ENCODE results near the gene APRT.
"Not testable (repeated sequence)": the region's sequence is repeated elsewhere in the genome, so short reads cannot be mapped to it uniquely, and the experiment has no call there.

The APRT gene

GRCh38 chr16:88806491-88807111 lies 5.1 kb downstream of the APRT start:
- no peak for DNase-seq

- DNase-seq, result no peak
Observed at GRCh38 chr16:88805887-88806393, 5.8 kb downstream of the APRT start.

DNA sequence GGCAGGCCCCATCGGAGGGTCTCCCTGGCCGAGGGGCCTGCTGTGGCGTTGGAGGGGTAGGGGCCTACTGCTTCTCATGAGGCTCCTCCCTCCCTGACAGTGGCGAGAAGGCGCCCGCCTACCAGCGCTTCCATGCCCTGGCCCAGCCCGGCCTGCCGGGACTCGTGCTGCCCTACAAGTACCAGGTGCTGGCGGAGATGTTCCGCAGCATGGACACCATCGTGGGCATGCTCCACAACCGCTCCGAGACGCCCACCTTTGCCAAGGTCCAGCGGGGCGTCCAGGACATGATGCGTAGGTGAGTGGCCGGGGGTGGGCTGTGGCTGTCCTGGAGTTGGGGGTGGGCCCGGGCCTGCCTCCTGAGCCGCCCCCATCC lies 6.4 kb downstream of the APRT start:
- DNase-seq, result no peak

- no peak for DNase-seq
Observed at GRCh38 chr16:88804552-88805339, 7.0 kb downstream of the APRT start.

DNA sequence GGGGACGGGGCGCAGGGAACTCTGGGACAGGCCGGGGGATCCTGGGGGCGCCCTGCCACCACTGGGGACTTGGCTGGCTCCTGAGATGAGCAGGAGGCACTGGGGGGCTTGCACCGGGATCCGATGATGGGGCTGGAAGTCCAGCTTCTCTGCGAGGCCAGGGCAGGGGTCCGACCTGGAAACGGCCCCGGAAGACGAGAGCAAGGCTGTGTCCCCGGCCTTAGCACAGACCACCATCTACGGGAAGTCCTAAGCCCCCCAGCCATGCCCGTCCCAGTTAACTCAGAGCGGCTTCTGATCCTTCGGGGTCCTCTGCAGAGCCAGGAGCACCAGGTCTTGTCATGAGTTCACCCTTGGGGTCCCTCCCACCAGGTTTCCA lies 7.6 kb downstream of the APRT start:
- no peak for DNase-seq

GRCh38 chr16:88803264-88803987 lies 8.3 kb downstream of the APRT start, which contains the start of gene CDT1:
Gene CDT1 (plus strand): TSS chr16:88803789. CDS start chr16:88803832, 43 bp downstream.
- peak; percentile 20 for DNase-seq

DNA sequence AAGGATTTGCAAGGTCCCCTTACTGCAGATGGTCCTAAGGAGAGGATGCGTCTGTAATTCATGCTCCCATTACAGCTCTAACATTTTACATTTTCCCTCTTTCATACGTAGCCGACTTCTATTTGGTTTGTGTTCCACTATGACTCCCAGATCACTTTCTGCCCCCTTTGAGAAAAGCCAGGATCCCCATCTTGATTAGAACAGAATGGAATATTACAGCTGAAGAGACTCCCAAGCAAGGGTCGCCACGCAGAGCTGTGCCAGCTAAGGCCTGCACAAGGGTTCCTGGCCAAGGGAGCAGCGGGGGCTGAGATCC lies 11.5 kb downstream of the APRT start:
- no peak for DNase-seq

DNA sequence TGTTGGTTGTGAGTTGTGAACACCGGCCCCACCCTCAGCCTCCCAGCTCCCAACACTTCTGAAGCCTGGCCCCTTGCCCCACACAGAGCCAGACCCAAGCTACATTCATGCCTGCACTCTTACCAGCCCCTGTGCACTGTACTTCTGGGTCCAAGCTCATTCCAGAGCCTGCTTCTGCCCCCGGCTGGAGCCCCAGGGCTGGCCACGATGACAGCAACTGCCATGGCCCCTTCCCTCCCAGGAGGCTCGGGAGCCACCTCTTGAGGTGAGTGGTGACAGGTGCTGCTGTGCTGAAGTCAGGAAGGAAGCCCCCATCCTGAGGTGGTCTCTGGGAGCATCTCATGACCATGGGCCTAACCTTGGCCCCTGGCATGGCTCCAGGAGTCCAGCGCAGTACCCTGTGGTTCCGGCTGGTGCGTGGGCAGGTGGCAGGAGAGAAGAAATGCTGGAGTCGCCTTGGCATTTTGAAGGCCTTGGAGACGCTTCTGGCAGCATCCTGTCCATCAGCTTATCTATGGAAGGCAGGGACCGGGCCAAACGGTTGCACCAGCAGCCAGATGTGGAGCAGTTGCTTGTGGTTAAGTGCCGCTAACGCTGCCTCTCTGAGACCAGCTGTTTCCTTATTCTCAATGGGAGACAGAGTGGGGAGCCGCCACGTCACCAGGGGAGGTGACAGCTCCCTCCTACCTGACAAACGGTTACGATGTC lies 12.0 kb downstream of the APRT start:
- DNase-seq, result no peak

DNA sequence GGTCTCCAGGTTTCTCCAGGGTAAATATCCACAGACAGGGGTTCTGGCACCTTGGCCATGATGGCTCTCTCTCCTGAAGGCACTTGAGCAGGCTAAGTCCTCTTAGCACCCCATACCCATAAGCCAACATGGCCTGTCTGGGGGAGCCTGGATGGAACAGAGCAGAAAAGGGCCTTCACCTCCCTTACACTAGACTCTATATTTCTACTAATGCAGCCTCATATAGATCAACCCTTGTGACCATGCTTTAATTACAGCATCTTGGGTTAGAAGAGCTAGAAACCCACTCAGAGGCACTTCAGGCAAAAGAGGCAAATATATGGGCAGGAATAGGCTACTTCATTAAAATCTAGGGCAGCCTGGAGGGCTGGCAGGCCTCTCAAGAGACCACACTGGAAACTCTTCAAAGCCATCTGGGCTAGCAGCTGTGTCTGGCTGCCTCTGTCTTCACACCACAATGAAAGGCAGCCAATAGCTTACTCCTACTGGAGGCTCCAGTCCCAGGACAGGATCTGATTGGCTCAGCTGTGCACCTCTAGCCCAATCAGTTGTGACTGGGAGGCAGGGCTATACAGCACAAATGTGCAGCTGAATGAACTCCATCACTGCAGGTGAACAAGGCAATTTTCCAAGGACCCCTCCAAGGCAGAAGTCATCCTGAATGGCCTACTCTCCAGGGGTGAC lies 12.8 kb downstream of the APRT start:
- no peak for DNase-seq

GRCh38 chr16:88798073-88798472 lies 13.7 kb downstream of the APRT start:
- DNase-seq, result no peak

DNA sequence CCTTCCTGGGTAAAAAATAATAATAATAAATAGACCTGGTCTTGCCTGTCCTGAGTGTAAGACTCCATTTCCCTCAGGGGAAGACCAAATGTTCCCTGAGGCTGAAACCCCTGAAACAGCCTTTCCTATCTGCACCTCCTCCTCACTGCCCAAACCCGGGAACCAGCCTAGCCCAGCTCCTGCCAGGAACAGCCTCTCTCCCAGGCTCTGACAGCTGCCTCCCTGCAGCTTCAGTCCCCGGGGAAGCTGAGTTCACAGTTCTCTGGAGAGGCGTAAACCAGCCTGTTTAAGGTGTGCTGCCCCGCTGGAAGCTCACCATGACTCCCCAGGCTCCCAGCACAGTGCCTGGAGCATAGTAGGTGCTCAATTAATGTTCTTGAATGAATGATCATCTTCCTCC lies 15.4 kb downstream of the APRT start:
- DNase-seq, result no peak

DNA sequence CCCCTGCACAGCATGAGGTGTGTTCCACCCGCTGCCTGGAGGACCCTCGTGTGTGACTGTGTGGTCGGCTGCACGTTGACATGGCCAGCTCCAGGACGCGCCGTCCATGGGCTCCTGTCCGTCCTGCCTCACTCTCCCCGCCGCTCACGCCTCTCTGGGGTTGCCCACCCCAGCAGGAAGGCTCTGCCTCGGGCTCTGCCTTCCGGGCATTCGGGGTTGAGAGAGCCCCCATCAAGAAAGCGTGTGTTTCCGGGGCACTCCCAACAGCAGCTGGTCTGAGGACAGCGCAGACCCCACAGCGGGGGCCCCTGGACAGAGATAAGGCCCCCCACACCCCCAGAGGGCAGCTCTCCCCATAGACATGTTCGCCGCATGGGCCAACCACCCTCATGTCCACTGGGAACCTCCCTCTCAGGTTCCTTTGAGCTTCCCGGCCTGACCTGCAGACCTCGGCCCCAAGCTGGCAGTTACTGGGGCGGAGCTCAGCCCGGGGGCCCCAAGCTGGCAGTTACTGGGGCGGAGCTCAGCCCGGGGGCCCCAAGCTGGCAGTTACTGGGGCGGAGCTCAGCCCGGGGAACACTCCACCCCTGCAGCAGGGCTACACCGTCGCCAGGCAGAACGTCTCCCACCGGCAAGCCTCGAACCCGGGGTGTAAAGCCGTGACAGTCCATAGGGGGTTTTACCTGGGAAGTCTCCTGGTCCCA lies 18.3 kb downstream of the APRT start:
- no peak for DNase-seq

GRCh38 chr16:88792668-88793250 lies 19.0 kb downstream of the APRT start:
- DNase-seq, result no peak

DNA sequence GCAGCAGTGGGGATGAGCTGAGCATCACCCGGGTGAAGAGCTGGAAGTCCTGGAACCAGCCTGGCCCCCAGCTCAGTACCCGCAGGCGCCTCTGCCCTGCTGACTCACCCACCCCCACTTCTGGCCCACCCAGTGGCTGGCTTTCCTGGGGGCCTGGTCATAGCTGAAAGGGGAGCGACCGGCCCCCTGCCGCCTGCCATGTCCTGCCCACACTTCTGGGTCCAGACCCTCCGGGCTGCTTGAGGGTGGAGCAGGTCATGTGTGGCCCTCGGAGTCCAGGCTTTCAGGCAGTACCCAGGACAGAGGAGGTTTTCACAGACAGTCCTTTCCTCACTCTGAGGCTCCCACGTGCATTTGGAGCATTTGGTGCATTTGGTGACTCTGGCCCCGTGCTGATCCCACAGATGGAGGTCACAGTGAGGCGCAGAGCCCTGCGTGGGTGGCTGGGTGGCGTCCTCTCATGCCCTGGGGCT lies 19.6 kb downstream of the APRT start:
- DNase-seq, result no peak

- DNase-seq, result no peak
Observed at GRCh38 chr16:88790312-88791211, 21.2 kb downstream of the APRT start.

GRCh38 chr16:88789594-88789993 lies 22.1 kb downstream of the APRT start:
- no peak for DNase-seq

- not testable (repeated sequence) for DNase-seq
Observed at GRCh38 chr16:88788749-88789148, 23.0 kb downstream of the APRT start.

DNA sequence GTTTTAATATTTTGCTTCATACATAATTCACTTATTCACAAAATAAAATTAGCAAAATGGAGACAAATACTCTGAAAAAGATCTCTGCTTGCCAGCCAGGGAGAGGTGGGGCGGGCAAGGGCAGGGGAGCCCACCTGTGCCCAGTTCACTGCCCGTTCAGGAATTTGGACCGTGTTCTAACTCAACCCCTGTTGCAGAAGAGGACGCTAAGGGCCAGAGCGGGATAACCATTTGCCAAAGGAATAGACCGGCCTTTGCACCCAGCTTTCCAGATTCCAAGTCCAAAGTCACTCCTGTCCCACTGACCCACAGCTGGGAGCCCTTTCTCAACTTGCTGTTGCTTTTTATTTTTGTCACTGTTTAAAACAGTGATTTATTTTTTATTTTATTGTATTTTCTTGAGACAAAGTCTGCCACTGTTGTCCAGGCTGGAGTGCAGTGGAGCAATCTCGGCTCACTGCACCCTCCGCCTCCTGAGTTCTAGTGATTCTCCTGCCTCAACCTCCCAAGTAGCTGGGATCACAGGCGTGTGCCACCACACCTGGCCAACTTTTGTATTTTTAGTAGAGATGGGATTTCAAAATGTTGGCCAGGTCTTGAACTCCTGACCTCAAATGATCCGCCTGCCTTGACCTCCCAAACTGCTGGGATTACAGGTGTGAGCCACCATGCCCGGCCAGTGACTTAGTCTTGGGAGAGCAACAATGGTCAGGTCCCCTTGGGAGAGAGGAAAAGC lies 24.0 kb downstream of the APRT start:
- DNase-seq, result no peak

DNA sequence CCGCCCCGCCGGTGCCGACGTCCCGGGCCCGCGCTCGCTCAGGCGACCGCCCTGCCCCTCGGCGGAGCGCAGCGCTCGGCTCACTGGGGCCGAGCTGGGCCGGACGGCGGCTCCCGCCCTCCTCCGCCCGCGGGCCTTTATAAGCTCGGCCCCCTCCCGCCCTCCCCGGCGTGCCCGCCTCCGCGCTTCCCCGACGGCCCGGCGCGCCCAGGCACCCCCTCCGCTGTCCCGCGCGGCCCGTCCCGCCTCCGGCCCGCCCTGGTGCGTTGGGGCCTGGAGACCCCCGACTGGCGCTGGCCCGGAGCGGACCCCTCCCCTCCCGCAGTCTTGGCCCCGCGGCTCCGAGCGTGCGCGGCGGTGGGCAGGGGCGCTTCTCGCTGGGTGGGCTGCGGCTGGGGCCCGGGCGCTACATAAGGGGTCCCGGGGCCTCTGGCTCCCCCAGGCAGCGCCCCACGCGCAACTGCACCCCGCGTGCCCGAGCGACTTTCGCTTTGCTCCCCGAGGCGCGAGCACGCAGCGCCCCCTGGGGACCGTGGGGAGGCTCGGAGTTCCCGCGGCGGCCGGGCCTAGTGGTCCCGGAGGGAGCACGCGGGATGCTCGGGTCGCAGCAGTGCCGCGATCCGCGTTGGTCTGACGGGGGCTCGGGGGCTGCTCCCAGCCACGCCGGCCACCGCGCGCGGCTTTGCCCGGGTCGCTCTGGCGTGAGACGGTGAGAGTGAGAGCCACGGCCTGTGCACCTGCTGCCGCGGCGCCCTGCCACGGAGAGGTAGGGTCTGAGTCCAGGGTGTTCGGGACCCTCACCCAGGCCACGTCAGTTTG lies 26.4 kb downstream of the APRT start, which contains the start of gene PIEZO1:
TSS of gene PIEZO1 (minus strand) at position 115 of the 819 bp plus-strand sequence. CDS start 256 bp downstream, outside the sequence.
- DNase-seq, result peak; percentile 55

Measured in amniotic stem cell (primary cell).